Stomach smooth muscle (tissue), 2 donors: Measurements from ENCODE around the gene NR2F2.
A peak's percentile ranks its signal among the peaks of the same experiment; 100 is the strongest.

Source experiments
- H3K27ac ChIP-seq: one replicate; pipeline ENCODE4 v1.7.0; 2013; ENCODE audit warnings: mild to moderate bottlenecking, low read length, inconsistent platforms
- H3K27me3 ChIP-seq, 2 donors: one replicate each; pipeline ENCODE4 v1.7.0; 2013; ENCODE audit warnings: low read length in 2 of 2; ENCODE audit not compliant: insufficient read depth in 2 of 2, control insufficient read depth in 1 of 2
- H3K36me3 ChIP-seq, 2 donors: one replicate each; pipeline ENCODE4 v1.7.0; 2013; ENCODE audit warnings: low read length in 2 of 2; ENCODE audit not compliant: control insufficient read depth in 2 of 2, insufficient read depth in 2 of 2
- H3K4me1 ChIP-seq: one replicate; pipeline ENCODE4 v1.7.0; 2013; ENCODE audit warnings: low read length; ENCODE audit not compliant: control insufficient read depth, insufficient read depth
- H3K4me3 ChIP-seq, 2 donors: one replicate each; pipeline ENCODE4 v1.7.0; 2013; ENCODE audit warnings: low read length in 2 of 2
- H3K9ac ChIP-seq, 2 donors: one replicate each; pipeline ENCODE4 v1.7.0; 2013; ENCODE audit warnings: low read length in 2 of 2, mild to moderate bottlenecking in 1 of 2
- H3K9me3 ChIP-seq, 2 donors: one replicate each; pipeline ENCODE4 v1.7.0; 2013; ENCODE audit warnings: low read length in 2 of 2; ENCODE audit not compliant: control insufficient read depth in 2 of 2
- donor health status: healthy.
- donor health status: Pancreatic carcinoma.

Gene NR2F2

GRCh38 chr15:96351761-96352603 is 21.5 kb downstream of the NR2F2 start:
- Histone ChIP-seq H3K9me3 (no peaks in the 10 kb centered on the region), H3K4me1 (peaks cover 61% of the 10 kb centered on the region), H3K9ac (peak overlapping the region; percentile 82 to 83), H3K36me3 (no peaks in the 10 kb centered on the region), H3K4me3 (peak overlapping the region; percentile 37 to 85), H3K27ac (peak overlapping the region; percentile 98), H3K27me3 (no peaks in the 10 kb centered on the region)

GRCh38 chr15:96352604-96353405 is 22.3 kb downstream of the NR2F2 start:
- H3K36me3 ChIP-seq: no peaks in the 10 kb centered on the region
- H3K4me3 ChIP-seq: peak overlapping the region; percentile 20 to 85
- H3K27me3 ChIP-seq: no peaks in the 10 kb centered on the region
- H3K4me1 ChIP-seq: peaks cover 57% of the 10 kb centered on the region
- peak overlapping the region; percentile 82 to 83 for H3K9ac ChIP-seq
- no peaks in the 10 kb centered on the region for H3K9me3 ChIP-seq
- peak overlapping the region; percentile 98 for H3K27ac ChIP-seq

- Histone ChIP-seq H3K4me3 (peak overlapping the region; percentile 70 to 85), H3K9ac (peak overlapping the region; percentile 82 to 83), H3K27ac (peak overlapping the region; percentile 98), H3K36me3 (no peaks in the 10 kb centered on the region), H3K4me1 (peaks cover 58% of the 10 kb centered on the region), H3K9me3 (no peaks in the 10 kb centered on the region), H3K27me3 (no peaks in the 10 kb centered on the region)
These were observed 23.0 kb downstream of the NR2F2 start for GRCh38 chr15:96353416-96353929.

- Histone ChIP-seq H3K36me3 (no peaks in the 10 kb centered on the region), H3K4me1 (peaks cover 61% of the 10 kb centered on the region), H3K27me3 (no peaks in the 10 kb centered on the region), H3K9me3 (no peaks in the 10 kb centered on the region), H3K9ac (peak overlapping the region; percentile 82 to 83), H3K4me3 (peak overlapping the region; percentile 70 to 85), H3K27ac (peak overlapping the region; percentile 98)
These were observed 23.6 kb downstream of the NR2F2 start for GRCh38 chr15:96353930-96354730.

GRCh38 chr15:96354731-96355567 is 24.4 kb downstream of the NR2F2 start:
- H3K27ac ChIP-seq: peak overlapping the region; percentile 98
- H3K4me1 ChIP-seq: peaks cover 64% of the 10 kb centered on the region
- H3K36me3 ChIP-seq: no peaks in the 10 kb centered on the region
- peak overlapping the region; percentile 81 to 83 for H3K9ac ChIP-seq
- no peaks in the 10 kb centered on the region for H3K9me3 ChIP-seq
- no peaks in the 10 kb centered on the region for H3K27me3 ChIP-seq
- peak overlapping the region; percentile 70 to 85 for H3K4me3 ChIP-seq

- H3K9ac ChIP-seq: peak overlapping the region; percentile 68 to 83
- H3K4me3 ChIP-seq: peak overlapping the region; percentile 70 to 85
- peak overlapping the region; percentile 98 for H3K27ac ChIP-seq
- peaks cover 64% of the 10 kb centered on the region for H3K4me1 ChIP-seq
- no peaks in the 10 kb centered on the region for H3K9me3 ChIP-seq
- H3K36me3 ChIP-seq: no peaks in the 10 kb centered on the region
- H3K27me3 ChIP-seq: no peaks in the 10 kb centered on the region
These were observed 25.2 kb downstream of the NR2F2 start for GRCh38 chr15:96355568-96356187.

GRCh38 chr15:96356494-96357455 is 26.3 kb downstream of the NR2F2 start:
- peak overlapping the region; percentile 69 to 81 for H3K4me3 ChIP-seq
- peak overlapping the region; percentile 98 for H3K27ac ChIP-seq
- peaks cover 58% of the 10 kb centered on the region for H3K4me1 ChIP-seq
- H3K9ac ChIP-seq: peak overlapping the region; percentile 72 to 77
- no peaks in the 10 kb centered on the region for H3K9me3 ChIP-seq
- H3K36me3 ChIP-seq: no peaks in the 10 kb centered on the region
- H3K27me3 ChIP-seq: no peaks in the 10 kb centered on the region

GRCh38 chr15:96358001-96358801 is 27.7 kb downstream of the NR2F2 start:
- Histone ChIP-seq H3K4me1 (peaks cover 49% of the 10 kb centered on the region), H3K36me3 (no peaks in the 10 kb centered on the region), H3K9me3 (no peaks in the 10 kb centered on the region), H3K9ac (peak overlapping the region; percentile 65 to 77), H3K4me3 (peak overlapping the region; percentile 69 to 81), H3K27ac (peak overlapping the region; percentile 98), H3K27me3 (no peaks in the 10 kb centered on the region)
